ENCODE data around the gene GRIN1. TPM values are rescaled to one million over a fixed set of nuclear protein-coding genes. Genes with fewer than 3 reads are reported as not detected.

The GRIN1 gene
- total RNA-seq, 1 experiment from 2014 or later = 2.9 TPM

DNA sequence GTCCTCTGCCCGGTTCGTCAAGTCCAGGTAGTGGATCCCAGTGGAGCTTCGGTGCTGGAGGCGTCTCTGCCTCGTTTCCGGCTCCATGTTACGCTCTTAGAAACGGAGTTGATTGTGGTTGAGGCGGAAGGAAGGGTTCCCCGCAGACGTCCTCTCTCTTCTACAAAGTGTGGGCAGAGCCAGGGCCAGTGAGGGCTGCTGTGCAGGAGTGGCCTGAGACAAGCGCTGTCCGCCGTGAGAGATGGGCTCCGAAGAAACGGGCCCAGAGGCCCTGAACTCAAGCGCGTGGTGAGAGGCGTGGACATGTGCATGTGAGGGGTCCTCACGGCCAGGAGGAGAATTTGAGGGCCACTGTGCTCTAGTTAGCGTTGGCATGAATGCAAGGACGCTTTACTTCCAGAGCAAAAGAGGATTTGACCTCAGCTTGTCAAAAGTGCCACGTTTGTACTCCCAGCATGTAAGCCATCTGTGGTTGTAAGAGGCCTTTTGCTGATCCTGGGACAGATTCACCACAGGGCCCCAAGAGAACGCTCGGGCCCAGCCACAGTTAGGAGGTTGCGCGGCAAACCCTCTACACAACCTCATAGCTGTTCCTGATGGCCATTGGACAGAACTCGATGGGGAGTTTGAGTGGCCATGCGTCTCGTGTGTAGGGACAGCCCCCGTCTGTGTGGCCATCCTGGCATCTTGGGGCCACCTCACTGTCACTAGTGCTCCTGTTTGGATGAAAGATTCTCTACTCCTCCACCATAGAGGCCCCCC is 42.0 kb upstream of the GRIN1 start:
- no peak overlapping the region for H3K18ac ChIP-seq (ENCODE audit: insufficient read length, low read depth, low read length)
- H3K27me3 Mint-ChIP-seq (ENCODE audit: low read depth) = no peaks in the 10 kb centered on the region
- H4K91ac ChIP-seq (ENCODE audit: insufficient read length, low read depth, low read length) = no peak overlapping the region
- peaks cover 0 to 4% of the 10 kb centered on the region in 2 experiments; a peak in 2 of 5 replicates for H3K9me3 Mint-ChIP-seq
- no peaks in the 10 kb centered on the region for H3K4me1 Mint-ChIP-seq
- no peak overlapping the region for H2BK120ac ChIP-seq (ENCODE audit: low read depth, low read length, poor library complexity, severe bottlenecking)
- no peaks in the 10 kb centered on the region for H3K4me1 ChIP-seq (ENCODE audit: insufficient read depth, low read length)
- no peak overlapping the region for H2AFZ ChIP-seq (ENCODE audit: low read length)
- H3K79me2 ChIP-seq (ENCODE audit: insufficient read depth, low read length) = no peaks in the 10 kb centered on the region
- no peak overlapping the region for H3K56ac ChIP-seq (ENCODE audit: insufficient read length, low read depth, low read length)
- H3K9me3 ChIP-seq (ENCODE audit: control insufficient read depth, low read depth, low read length) = peaks cover 5% of the 10 kb centered on the region
- no peak for DNase-seq
- no peak overlapping the region for H2AK5ac ChIP-seq (ENCODE audit: insufficient read length, low read length)
- no peak overlapping the region for H4K5ac ChIP-seq (ENCODE audit: insufficient read length, low read depth, low read length)
- H3K23ac ChIP-seq (ENCODE audit: insufficient read length, low read depth, low read length) = no peak overlapping the region
- no peak overlapping the region for H2BK12ac ChIP-seq (ENCODE audit: insufficient read length, low read depth, low read length)
- no peaks in the 10 kb centered on the region for H4K20me1 ChIP-seq (ENCODE audit: control insufficient read depth, insufficient read depth, insufficient read length)
- H3K23me2 ChIP-seq (ENCODE audit: insufficient read length, low read depth, low read length, poor library complexity, severe bottlenecking) = no peaks in the 10 kb centered on the region
- no peak overlapping the region for H3T11ph ChIP-seq (ENCODE audit: low read length)
- TF ChIP-seq CTCF (conservative IDR thresholded peaks at IDR 0.05) = no peak
- H3K14ac ChIP-seq (ENCODE audit: insufficient read depth, low read length) = no peak overlapping the region
- no peak overlapping the region for H4K8ac ChIP-seq (replicated peaks; ENCODE audit: insufficient read length, low read depth, low read length)
- H2BK20ac ChIP-seq (ENCODE audit: low read depth, low read length, poor library complexity, severe bottlenecking) = no peak overlapping the region
- no peak overlapping the region for H3K4ac ChIP-seq (ENCODE audit: low read depth, low read length)
- no peak overlapping the region for H2BK5ac ChIP-seq (ENCODE audit: insufficient read length, low read length)
- H3K4me2 ChIP-seq (ENCODE audit: insufficient read depth, insufficient read length, low read length) = no peak overlapping the region
- peaks cover 14 to 41% (median 23%) of the 10 kb centered on the region in 3 experiments for H3K36me3 Mint-ChIP-seq (ENCODE audit: insufficient read depth in 1 of 3, low read depth in 3 of 3)
- no peak overlapping the region for H2BK15ac ChIP-seq (ENCODE audit: low read depth, low read length)
- H3K27ac ChIP-seq (ENCODE audit: insufficient read length, low read depth, low read length) = no peak overlapping the region
- no peak overlapping the region for H3K9ac ChIP-seq (ENCODE audit: extremely low read depth, insufficient read length, low read length)
- no peak overlapping the region for H3K27ac Mint-ChIP-seq
- no peaks in the 10 kb centered on the region for H3K79me1 ChIP-seq (ENCODE audit: insufficient read depth, low read depth, low read length, poor library complexity, severe bottlenecking)
- no CpG with 5 or more reads among the region's 31 CpGs for WGBS (ENCODE audit: extremely low coverage, insufficient read length, low lambda C conversion rate)
- no peak overlapping the region for H3K4me3 Mint-ChIP-seq
- no peaks in the 10 kb centered on the region for H3K27me3 ChIP-seq (ENCODE audit: insufficient read depth, low read length)

Data from H9 (cell line).